ENCODE results near the gene SRRM1.

DNA sequence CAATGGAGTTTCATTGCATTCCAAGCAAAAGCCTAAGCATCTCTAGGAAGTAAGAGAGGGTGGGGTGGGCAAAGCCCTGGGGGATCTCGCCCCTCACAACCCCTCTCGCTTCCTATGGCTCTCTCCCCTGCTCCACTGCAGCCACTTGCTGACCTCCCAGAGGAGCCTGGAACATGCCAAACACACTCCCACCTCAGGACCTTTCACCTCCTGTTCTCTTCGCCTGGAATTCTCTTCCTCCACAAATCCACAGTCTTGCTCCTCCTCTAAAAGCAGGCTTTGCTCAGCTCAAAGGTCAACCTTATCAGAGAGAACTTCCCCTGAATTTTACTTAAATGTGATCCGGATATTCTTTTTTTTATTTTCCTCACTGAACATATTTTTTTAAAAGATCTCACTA, 20.9 kb upstream of the SRRM1 start:
- TF ChIP-seq, protein P1, sequence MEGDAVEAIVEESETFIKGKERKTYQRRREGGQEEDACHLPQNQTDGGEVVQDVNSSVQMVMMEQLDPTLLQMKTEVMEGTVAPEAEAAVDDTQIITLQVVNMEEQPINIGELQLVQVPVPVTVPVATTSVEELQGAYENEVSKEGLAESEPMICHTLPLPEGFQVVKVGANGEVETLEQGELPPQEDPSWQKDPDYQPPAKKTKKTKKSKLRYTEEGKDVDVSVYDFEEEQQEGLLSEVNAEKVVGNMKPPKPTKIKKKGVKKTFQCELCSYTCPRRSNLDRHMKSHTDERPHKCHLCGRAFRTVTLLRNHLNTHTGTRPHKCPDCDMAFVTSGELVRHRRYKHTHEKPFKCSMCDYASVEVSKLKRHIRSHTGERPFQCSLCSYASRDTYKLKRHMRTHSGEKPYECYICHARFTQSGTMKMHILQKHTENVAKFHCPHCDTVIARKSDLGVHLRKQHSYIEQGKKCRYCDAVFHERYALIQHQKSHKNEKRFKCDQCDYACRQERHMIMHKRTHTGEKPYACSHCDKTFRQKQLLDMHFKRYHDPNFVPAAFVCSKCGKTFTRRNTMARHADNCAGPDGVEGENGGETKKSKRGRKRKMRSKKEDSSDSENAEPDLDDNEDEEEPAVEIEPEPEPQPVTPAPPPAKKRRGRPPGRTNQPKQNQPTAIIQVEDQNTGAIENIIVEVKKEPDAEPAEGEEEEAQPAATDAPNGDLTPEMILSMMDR (IDR thresholded peaks at IDR 0.05) = no peak
- no peak for TF ChIP-seq POLR2A (IDR thresholded peaks at IDR 0.05)

All from sigmoid colon (tissue), 3 donors.